GM20000 (cell line): ENCODE results near the gene SYNE1.

Experiments
- DNase-seq: peaks from one replicate; pipeline ENCODE4 v3.0.0; 2012; ENCODE audit warnings: low spot score
- TF ChIP-seq, protein P1 (sequence below): IDR thresholded peaks from 2 replicates; pipeline ENCODE4 v1.5.1; 2012; ENCODE audit warnings: mild to moderate bottlenecking, control low read depth; ENCODE audit errors: extremely low read depth, missing control alignments

Gene SYNE1

GRCh38 chr6:152250127-152250526, 387.0 kb downstream of the SYNE1 start:
- TF ChIP-seq, protein P1, sequence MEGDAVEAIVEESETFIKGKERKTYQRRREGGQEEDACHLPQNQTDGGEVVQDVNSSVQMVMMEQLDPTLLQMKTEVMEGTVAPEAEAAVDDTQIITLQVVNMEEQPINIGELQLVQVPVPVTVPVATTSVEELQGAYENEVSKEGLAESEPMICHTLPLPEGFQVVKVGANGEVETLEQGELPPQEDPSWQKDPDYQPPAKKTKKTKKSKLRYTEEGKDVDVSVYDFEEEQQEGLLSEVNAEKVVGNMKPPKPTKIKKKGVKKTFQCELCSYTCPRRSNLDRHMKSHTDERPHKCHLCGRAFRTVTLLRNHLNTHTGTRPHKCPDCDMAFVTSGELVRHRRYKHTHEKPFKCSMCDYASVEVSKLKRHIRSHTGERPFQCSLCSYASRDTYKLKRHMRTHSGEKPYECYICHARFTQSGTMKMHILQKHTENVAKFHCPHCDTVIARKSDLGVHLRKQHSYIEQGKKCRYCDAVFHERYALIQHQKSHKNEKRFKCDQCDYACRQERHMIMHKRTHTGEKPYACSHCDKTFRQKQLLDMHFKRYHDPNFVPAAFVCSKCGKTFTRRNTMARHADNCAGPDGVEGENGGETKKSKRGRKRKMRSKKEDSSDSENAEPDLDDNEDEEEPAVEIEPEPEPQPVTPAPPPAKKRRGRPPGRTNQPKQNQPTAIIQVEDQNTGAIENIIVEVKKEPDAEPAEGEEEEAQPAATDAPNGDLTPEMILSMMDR, result no peak
- DNase-seq, result no peak

DNA sequence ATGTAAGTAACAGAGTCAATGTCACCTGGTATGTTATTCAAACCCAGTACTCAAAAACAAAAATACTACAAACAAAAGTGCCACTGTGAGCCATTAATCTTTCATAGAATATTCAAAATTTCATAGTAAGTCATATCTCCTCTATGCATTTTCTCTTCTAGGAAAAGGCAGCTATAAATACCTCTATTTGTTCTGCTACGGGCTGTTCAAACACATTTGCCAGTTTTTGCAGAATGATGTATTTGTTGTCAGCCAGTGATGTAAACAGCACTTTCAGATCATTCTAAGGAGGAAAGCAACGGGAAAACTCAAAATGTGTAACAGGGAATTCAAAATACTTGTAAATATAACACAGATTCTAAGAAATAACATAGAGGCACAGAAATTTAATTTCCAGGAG, 388.2 kb downstream of the SYNE1 start:
- TF ChIP-seq, protein P1, result no peak
- DNase-seq, result no peak

- TF ChIP-seq, protein P1, result no peak
- DNase-seq, result no peak
These were observed 390.4 kb downstream of the SYNE1 start for GRCh38 chr6:152246554-152247337.

DNA sequence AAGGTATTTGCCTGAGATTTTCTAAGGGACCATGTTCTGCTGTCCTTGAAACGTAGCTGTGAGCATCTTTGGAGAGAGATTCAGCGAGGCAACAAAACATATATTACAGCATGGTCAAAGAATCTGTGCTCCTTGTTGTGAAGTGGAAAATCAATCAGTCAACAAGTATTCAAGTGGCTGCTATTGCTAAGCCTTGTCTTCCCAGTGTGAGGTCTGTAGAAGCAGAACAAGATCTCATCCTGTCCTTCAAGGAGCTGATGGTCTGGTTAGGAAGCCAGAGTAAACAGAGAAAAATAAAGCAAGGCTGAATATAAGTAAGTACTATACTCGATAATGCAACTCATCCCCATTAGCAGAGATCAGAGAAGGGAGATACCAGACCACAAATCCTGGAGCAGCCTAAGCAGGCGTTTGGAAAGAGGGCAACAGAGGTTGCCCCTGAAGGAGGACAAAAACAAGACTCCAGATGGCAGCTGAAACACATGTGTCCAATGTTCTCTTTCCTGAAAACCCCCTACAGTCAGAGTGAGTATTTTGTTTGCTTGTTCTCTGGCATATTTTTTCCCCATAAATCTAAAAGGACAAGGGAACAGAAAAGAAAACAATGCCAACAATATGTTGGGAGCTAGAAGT, 392.0 kb downstream of the SYNE1 start:
- TF ChIP-seq, protein P1, result no peak
- no peak for DNase-seq

GRCh38 chr6:152241013-152241766, 396.0 kb downstream of the SYNE1 start:
- DNase-seq, result no peak
- TF ChIP-seq, protein P1, result no peak

- TF ChIP-seq, protein P1, result no peak
- no peak for DNase-seq
These were observed 396.7 kb downstream of the SYNE1 start for GRCh38 chr6:152240436-152240835.
